ENCODE measurements around the gene FOSL1. TPM values are rescaled to one million over a fixed set of nuclear protein-coding genes. Genes with fewer than 3 reads are reported as not detected.
"Not testable (repeated sequence)": the region's sequence is repeated elsewhere in the genome, so short reads cannot be mapped to it uniquely, and the experiment has no call there.

The FOSL1 gene
- total RNA-seq, 1 experiment from 2014 or later, result 2.7 TPM

DNA sequence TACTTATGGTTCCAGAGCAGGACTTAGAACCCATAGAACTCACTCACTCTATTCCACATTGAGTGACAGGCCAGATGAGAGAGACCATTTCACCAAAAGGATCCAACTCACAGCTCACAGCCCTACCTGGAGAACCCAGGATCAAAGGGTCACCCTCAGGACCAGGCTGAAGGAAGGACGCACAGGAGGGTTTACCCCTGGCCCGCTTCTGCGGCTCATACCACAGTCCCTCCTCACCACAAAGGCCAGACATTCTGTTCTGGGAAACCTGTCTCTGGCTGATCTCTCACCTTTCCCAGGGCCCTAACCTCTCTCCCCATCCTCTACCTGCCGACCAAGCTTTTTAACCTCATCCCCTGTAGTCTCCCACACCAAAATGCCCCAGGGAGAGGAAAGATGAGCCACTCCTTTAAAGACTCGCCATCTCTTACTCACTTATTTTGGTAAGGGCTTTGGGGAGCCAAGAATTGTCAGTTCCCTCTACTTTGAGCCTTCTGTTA is 4.7 kb downstream of the FOSL1 start:
- ChIA-PET POLR2A (no interaction called here), CTCF (interaction anchor here (1.2 to 1.4 kb wide), 2 partner anchors 11 to 36 kb away, joined by 3 read pairs; no protein-coding TSS in a partner anchor)
- no peak for DNase-seq
- Histone ChIP-seq H3K4me3 (ENCODE audit: low read depth, low read length) (no peak overlapping the region), H3K36me3 (ENCODE audit: control insufficient read depth, insufficient read depth, low read length) (no peaks in the 10 kb centered on the region), H3K9me3 (no peaks in the 10 kb centered on the region), H3K27me3 (replicated peaks; ENCODE audit: control insufficient read depth, insufficient read depth, low read length) (no peaks in the 10 kb centered on the region; the same call in 1 of the 2 replicates), H3K4me1 (peaks cover 9% of the 10 kb centered on the region)
- Mint-ChIP-seq H3K9me3 (ENCODE audit: unreplicated experiment) (no peaks in the 10 kb centered on the region), H3K36me3 (ENCODE audit: insufficient read depth, unreplicated experiment) (peaks cover 29% of the 10 kb centered on the region), H3K4me3 (ENCODE audit: unreplicated experiment) (no peak overlapping the region), H3K4me1 (ENCODE audit: low read depth, unreplicated experiment) (peaks cover 10% of the 10 kb centered on the region), H3K27ac (ENCODE audit: unreplicated experiment) (no peak overlapping the region), H3K27me3 (ENCODE audit: insufficient read depth, unreplicated experiment) (no peaks in the 10 kb centered on the region)
- TF ChIP-seq, protein P1, sequence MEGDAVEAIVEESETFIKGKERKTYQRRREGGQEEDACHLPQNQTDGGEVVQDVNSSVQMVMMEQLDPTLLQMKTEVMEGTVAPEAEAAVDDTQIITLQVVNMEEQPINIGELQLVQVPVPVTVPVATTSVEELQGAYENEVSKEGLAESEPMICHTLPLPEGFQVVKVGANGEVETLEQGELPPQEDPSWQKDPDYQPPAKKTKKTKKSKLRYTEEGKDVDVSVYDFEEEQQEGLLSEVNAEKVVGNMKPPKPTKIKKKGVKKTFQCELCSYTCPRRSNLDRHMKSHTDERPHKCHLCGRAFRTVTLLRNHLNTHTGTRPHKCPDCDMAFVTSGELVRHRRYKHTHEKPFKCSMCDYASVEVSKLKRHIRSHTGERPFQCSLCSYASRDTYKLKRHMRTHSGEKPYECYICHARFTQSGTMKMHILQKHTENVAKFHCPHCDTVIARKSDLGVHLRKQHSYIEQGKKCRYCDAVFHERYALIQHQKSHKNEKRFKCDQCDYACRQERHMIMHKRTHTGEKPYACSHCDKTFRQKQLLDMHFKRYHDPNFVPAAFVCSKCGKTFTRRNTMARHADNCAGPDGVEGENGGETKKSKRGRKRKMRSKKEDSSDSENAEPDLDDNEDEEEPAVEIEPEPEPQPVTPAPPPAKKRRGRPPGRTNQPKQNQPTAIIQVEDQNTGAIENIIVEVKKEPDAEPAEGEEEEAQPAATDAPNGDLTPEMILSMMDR (IDR thresholded peaks at IDR 0.05; ENCODE audit: insufficient read depth in 1 of 2, low read depth in 1 of 2, low read length in 1 of 2, severe bottlenecking in 1 of 2, unreplicated experiment in 1 of 2), result no peak
- intact Hi-C loops (cut with micrococcal nuclease; ENCODE audit: unreplicated experiment), result no loop called here
- no TSS peak for BruUV-seq (replicated peaks)

DNA sequence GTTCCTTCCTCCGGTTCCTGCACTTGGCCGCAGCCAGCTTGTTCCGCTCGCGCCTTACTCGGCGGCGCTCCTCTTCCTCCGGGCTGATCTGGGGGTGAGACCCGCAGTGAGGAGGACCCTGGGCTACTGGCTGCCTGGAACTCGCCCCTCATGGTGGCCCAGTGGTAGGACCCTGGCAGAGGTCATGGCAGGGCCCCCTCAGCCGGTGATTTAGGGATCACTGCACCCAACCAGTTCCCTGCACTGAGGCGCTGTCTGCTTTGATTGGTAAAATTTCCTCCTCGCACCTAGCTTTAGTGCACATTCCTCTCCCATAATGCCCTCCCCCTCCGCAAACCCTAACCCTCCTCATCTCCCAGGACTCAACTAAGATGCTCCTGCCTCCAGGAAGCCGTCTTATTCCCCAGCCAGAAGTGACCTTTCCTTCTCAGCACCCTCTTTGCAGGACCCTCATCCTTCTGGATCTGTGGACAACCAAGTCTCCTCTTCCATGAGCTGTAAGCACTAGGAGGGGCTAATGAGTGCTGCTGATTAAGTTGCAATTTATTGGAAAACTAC is 6.1 kb downstream of the FOSL1 start:
- H3K4me3 ChIP-seq (ENCODE audit: low read depth, low read length), result no peak overlapping the region
- Mint-ChIP-seq H3K27me3 (ENCODE audit: insufficient read depth, unreplicated experiment) (no peaks in the 10 kb centered on the region), H3K4me1 (ENCODE audit: low read depth, unreplicated experiment) (peaks cover 17% of the 10 kb centered on the region), H3K9me3 (ENCODE audit: unreplicated experiment) (no peaks in the 10 kb centered on the region), H3K4me3 (ENCODE audit: unreplicated experiment) (no peak overlapping the region), H3K27ac (ENCODE audit: unreplicated experiment) (no peak overlapping the region), H3K36me3 (ENCODE audit: insufficient read depth, unreplicated experiment) (peaks cover 30% of the 10 kb centered on the region)
- DNase-seq, result no peak
- TF ChIP-seq, protein P1 (IDR thresholded peaks at IDR 0.05; ENCODE audit: insufficient read depth in 1 of 2, low read depth in 1 of 2, low read length in 1 of 2, severe bottlenecking in 1 of 2, unreplicated experiment in 1 of 2), result no peak
- intact Hi-C loops (cut with micrococcal nuclease; ENCODE audit: unreplicated experiment), result no loop called here
- H3K36me3 ChIP-seq (ENCODE audit: control insufficient read depth, insufficient read depth, low read length), result no peaks in the 10 kb centered on the region
- BruUV-seq (replicated peaks), result no TSS peak
- CTCF ChIA-PET, result no interaction called here
- no peaks in the 10 kb centered on the region for H3K9me3 ChIP-seq
- POLR2A ChIA-PET, result interaction anchor here (0.5 kb wide), 1 partner anchor 108 kb away, joined by 4 read pairs; the partner anchor contains the start of genes BANF1 and EIF1AD
- no peaks in the 10 kb centered on the region for H3K27me3 ChIP-seq (replicated peaks; ENCODE audit: control insufficient read depth, insufficient read depth, low read length)
- H3K4me1 ChIP-seq, result peaks cover 20% of the 10 kb centered on the region

DNA sequence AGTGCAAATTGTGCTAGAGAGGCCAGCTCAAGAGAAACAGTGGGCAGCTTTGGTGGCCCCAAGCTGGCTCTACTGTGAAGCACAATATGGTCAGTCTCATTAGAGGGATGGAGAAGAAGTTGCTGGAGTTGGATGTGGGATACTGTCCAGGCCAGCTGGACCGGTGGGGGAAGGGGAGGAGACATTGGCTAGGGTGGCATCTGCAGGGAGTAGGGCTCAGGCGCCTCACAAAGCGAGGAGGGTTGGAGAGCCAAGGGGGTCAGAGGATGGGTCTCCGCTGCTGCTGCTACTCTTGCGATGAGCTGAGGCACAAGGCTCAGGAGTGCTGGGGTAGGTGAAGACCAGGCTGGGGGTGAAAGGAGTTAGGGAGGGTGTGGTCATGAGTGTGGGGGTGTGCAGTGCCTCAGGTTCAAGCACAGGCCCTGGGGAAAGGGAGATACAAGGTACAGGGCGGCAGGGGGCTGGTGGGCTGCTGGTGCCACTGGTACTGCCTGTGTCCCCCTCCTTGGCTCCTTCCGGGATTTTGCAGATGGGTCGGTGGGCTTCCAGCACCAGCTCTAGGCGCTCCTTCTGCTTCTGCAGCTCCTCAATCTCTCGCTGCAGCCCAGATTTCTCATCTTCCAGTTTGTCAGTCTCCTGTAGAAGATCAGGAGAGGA is 7.4 kb downstream of the FOSL1 start:
- no peak overlapping the region for H3K4me3 ChIP-seq (ENCODE audit: low read depth, low read length)
- H3K27me3 ChIP-seq (replicated peaks; ENCODE audit: control insufficient read depth, insufficient read depth, low read length), result no peaks in the 10 kb centered on the region
- DNase-seq, result no peak
- Mint-ChIP-seq H3K27ac (ENCODE audit: unreplicated experiment) (no peak overlapping the region), H3K9me3 (ENCODE audit: unreplicated experiment) (no peaks in the 10 kb centered on the region), H3K36me3 (ENCODE audit: insufficient read depth, unreplicated experiment) (peaks cover 30% of the 10 kb centered on the region), H3K4me3 (ENCODE audit: unreplicated experiment) (no peak overlapping the region), H3K27me3 (ENCODE audit: insufficient read depth, unreplicated experiment) (no peaks in the 10 kb centered on the region), H3K4me1 (ENCODE audit: low read depth, unreplicated experiment) (peaks cover 21% of the 10 kb centered on the region)
- intact Hi-C loops (cut with micrococcal nuclease; ENCODE audit: unreplicated experiment), result no loop called here
- TF ChIP-seq, protein P1 (IDR thresholded peaks at IDR 0.05; ENCODE audit: insufficient read depth in 1 of 2, low read depth in 1 of 2, low read length in 1 of 2, severe bottlenecking in 1 of 2, unreplicated experiment in 1 of 2), result no peak
- ChIA-PET CTCF (no interaction called here), POLR2A (no interaction called here)
- no peaks in the 10 kb centered on the region for H3K9me3 ChIP-seq
- peaks cover 18% of the 10 kb centered on the region for H3K4me1 ChIP-seq
- no peaks in the 10 kb centered on the region for H3K36me3 ChIP-seq (ENCODE audit: control insufficient read depth, insufficient read depth, low read length)
- no TSS peak for BruUV-seq (replicated peaks)

DNA sequence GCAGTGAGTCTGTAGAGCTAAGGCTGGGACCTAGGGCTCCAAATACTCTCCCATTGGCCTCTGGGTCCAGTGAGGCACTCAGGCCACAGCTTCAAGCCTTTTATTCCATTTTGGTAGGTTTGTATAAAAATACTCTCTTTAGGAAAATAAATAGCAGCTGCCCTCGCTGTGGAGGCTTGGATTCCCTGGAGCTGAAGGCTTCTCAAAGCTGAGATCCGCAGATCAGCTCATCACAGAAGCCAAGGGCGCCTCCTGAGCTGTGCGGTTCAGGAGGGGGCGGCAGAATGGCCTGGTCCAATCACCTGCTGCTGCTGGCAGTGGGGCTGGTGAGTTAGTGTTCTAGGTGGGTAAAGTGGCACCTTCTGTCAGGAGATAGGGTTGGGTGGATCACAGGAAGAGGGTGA is 8.0 kb downstream of the FOSL1 start:
- H3K27me3 ChIP-seq (replicated peaks; ENCODE audit: control insufficient read depth, insufficient read depth, low read length); H3K9me3 Mint-ChIP-seq (ENCODE audit: unreplicated experiment); CTCF ChIA-PET; H3K27ac Mint-ChIP-seq (ENCODE audit: unreplicated experiment); DNase-seq; BruUV-seq (replicated peaks); H3K4me3 ChIP-seq (ENCODE audit: low read depth, low read length); H3K36me3 ChIP-seq (ENCODE audit: control insufficient read depth, insufficient read depth, low read length); intact Hi-C loops (cut with micrococcal nuclease; ENCODE audit: unreplicated experiment); H3K9me3 ChIP-seq; H3K27me3 Mint-ChIP-seq (ENCODE audit: insufficient read depth, unreplicated experiment): not testable (repeated sequence)
- Mint-ChIP-seq H3K4me3 (ENCODE audit: unreplicated experiment) (peak overlapping the region; percentile 82), H3K4me1 (ENCODE audit: low read depth, unreplicated experiment) (peaks cover 21% of the 10 kb centered on the region), H3K36me3 (ENCODE audit: insufficient read depth, unreplicated experiment) (peaks cover 35% of the 10 kb centered on the region)
- peaks cover 21% of the 10 kb centered on the region for H3K4me1 ChIP-seq
- POLR2A ChIA-PET, result interaction anchor here (2.5 kb wide), 1 partner anchor 7 kb away, joined by 27 read pairs; the partner anchor contains the start of gene FOSL1

All from Caco-2 (cell line).